Keratinocyte (primary cell): ENCODE data around the gene TTLL5. TPM values are rescaled to one million over a fixed set of nuclear protein-coding genes. Genes with fewer than 3 reads are reported as not detected.

Experiments
- DNase-seq: peaks from one replicate; pipeline ENCODE4 v3.0.0-alpha.2; 2011; ENCODE audit warnings: low read depth, missing footprints, low spot score
- FAIRE-seq: peaks from 2 replicates; lab custom pipeline; 2011; peaks lifted over from hg19 to GRCh38; lab: Jason Lieb, UNC
- H2AFZ ChIP-seq: 2 replicates; pipeline ENCODE4 v1.6.0; 2012; ENCODE audit warnings: low read length, control low read depth, inconsistent platforms; ENCODE audit not compliant: control insufficient read depth
- H3K27ac ChIP-seq: 2 replicates; pipeline ENCODE4 v1.5.1; 2011; ENCODE audit warnings: low read length; ENCODE audit not compliant: control insufficient read depth, insufficient read depth
- H3K27me3 ChIP-seq: 3 replicates; pipeline ENCODE4 v1.6.0; 2011; ENCODE audit warnings: low read length; ENCODE audit not compliant: control insufficient read depth, insufficient read depth; ENCODE audit errors: extremely low read depth
- H3K36me3 ChIP-seq, 2 experiments: 2 replicates in 1 of 2; 3 replicates in 1 of 2; pipeline ENCODE4 v1.5.1; 2011; ENCODE audit warnings: low read length in 2 of 2, mild to moderate bottlenecking in 1 of 2; ENCODE audit not compliant: control insufficient read depth in 2 of 2, insufficient read depth in 2 of 2; ENCODE audit errors: extremely low read depth in 1 of 2
- H3K4me1 ChIP-seq: 3 replicates; pipeline ENCODE4 v1.5.1; 2011; ENCODE audit warnings: low read length; ENCODE audit not compliant: control insufficient read depth, insufficient read depth; ENCODE audit errors: extremely low read depth
- H3K4me2 ChIP-seq: 3 replicates; pipeline ENCODE4 v1.6.0; 2011; ENCODE audit warnings: low read depth, low read length; ENCODE audit not compliant: control insufficient read depth, insufficient read depth; ENCODE audit errors: extremely low read depth
- H3K4me3 ChIP-seq, 3 experiments: fragments of 200-600 bp in 1 of 3; sonication (generic) in 1 of 3; 2 replicates in 2 of 3; 3 replicates in 1 of 3; pipeline ENCODE4 v1.5.1; 2011 to 2016; ENCODE audit warnings: low read length in 3 of 3, mild to moderate bottlenecking in 3 of 3, control low read depth in 2 of 3, inconsistent platforms in 1 of 3, low read depth in 1 of 3, mixed read lengths in 1 of 3, mixed run types in 1 of 3, moderate library complexity in 1 of 3; ENCODE audit not compliant: control insufficient read depth in 2 of 3, insufficient read depth in 2 of 3; ENCODE audit errors: extremely low read depth in 1 of 3
- H3K79me2 ChIP-seq: 2 replicates; pipeline ENCODE4 v1.6.0; 2012; ENCODE audit warnings: low read length; ENCODE audit not compliant: control insufficient read depth, insufficient read depth
- H3K9ac ChIP-seq: 3 replicates; pipeline ENCODE4 v1.6.0; 2011; ENCODE audit warnings: low read length; ENCODE audit not compliant: control insufficient read depth, insufficient read depth; ENCODE audit errors: extremely low read depth
- H3K9me1 ChIP-seq: 3 replicates; pipeline ENCODE4 v1.6.0; 2011; ENCODE audit warnings: low read length; ENCODE audit not compliant: control insufficient read depth, insufficient read depth; ENCODE audit errors: extremely low read depth
- H3K9me3 ChIP-seq: 2 replicates; pipeline ENCODE4 v1.5.1; 2012; ENCODE audit warnings: low read depth, low read length; ENCODE audit not compliant: control insufficient read depth
- H4K20me1 ChIP-seq: 3 replicates; pipeline ENCODE4 v1.6.0; 2011; ENCODE audit warnings: low read length; ENCODE audit not compliant: control insufficient read depth, insufficient read depth; ENCODE audit errors: extremely low read depth
- EZH2 ChIP-seq: IDR thresholded peaks from one replicate; pipeline ENCODE4 v1.6.1; 2012; ENCODE audit warnings: inconsistent platforms, mild to moderate bottlenecking, low read length, moderate library complexity
- dilution Hi-C: fragments of 300-500 bp; cut with MboI; formaldehyde crosslinking; loops from one replicate; pipeline ENCODE4 v1.7.0; 2020; ENCODE audit warnings: low sequenced_read_pairs; ENCODE audit not compliant: extremely low pct_ligation_motif_present
- polyA plus RNA-seq, 5 experiments: library from polyadenylated mRNA; depleted of rRNA in 3 of 5; stranded (reverse) in 3 of 5; stranded (forward) in 1 of 5; unstranded in 1 of 5; fragments of >200 nt; gene quantifications; 1 replicate in 1 of 5; 2 replicates in 3 of 5; 3 replicates in 1 of 5; pipeline versions ENCODE4 v1.2.1 to v1.2.3, GENCODE V29; 2011 to 2012; ENCODE audit warnings: missing spikeins in 2 of 5, low read depth in 1 of 5, low replicate concordance in 1 of 5
- TF ChIP-seq, protein P1 (sequence below), 3 experiments: IDR thresholded peaks in 1 of 3; conservative IDR thresholded peaks in 1 of 3; optimal IDR thresholded peaks in 1 of 3; 2 replicates in 2 of 3; 3 replicates in 1 of 3; pipeline versions ENCODE3 to v1.5.1; 2011; ENCODE audit warnings: low read length in 3 of 3, mild to moderate bottlenecking in 3 of 3, moderate library complexity in 2 of 3, control low read depth in 1 of 3, inconsistent platforms in 1 of 3; ENCODE audit not compliant: insufficient read depth in 2 of 3; ENCODE audit errors: extremely low read depth in 1 of 3

The TTLL5 gene
- polyA plus RNA-seq, 1 donor (not counting 4 experiments of a cell fraction or from before 2014, with no cell fraction given), result 20.7 TPM

DNA sequence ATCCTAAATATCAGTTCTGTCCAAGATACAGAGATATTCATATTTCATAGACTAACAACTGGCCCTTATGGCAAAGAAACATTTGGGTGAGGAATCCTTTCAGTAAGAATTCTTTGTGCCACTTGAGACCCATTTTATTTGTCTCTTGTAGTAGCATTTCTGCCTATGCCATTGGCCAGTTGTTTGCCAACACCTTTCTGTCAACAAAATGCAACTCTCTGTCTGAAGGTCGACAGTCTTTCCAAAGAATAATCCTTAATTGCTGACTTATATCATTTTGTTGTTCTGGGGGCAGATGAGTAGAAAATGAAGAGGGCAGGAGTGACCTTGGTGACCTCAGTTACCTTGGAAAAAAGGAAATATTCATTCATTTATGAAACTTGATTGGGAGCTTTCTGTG lies 335.4 kb downstream of the TTLL5 start:
- no peak overlapping the region for H3K4me2 ChIP-seq
- DNase-seq, result no peak
- H3K4me1 ChIP-seq, result no peaks in the 10 kb centered on the region
- H3K36me3 ChIP-seq, result peaks cover 14 to 20% of the 10 kb centered on the region in 2 experiments
- H3K27me3 ChIP-seq, result no peaks in the 10 kb centered on the region
- dilution Hi-C loops, result no loop called here
- no peak overlapping the region for H2AFZ ChIP-seq
- H4K20me1 ChIP-seq, result no peaks in the 10 kb centered on the region
- TF ChIP-seq, protein P1, sequence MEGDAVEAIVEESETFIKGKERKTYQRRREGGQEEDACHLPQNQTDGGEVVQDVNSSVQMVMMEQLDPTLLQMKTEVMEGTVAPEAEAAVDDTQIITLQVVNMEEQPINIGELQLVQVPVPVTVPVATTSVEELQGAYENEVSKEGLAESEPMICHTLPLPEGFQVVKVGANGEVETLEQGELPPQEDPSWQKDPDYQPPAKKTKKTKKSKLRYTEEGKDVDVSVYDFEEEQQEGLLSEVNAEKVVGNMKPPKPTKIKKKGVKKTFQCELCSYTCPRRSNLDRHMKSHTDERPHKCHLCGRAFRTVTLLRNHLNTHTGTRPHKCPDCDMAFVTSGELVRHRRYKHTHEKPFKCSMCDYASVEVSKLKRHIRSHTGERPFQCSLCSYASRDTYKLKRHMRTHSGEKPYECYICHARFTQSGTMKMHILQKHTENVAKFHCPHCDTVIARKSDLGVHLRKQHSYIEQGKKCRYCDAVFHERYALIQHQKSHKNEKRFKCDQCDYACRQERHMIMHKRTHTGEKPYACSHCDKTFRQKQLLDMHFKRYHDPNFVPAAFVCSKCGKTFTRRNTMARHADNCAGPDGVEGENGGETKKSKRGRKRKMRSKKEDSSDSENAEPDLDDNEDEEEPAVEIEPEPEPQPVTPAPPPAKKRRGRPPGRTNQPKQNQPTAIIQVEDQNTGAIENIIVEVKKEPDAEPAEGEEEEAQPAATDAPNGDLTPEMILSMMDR (optimal IDR thresholded peaks at IDR 0.05 in 1 of 3, IDR thresholded peaks at IDR 0.05 in 1 of 3, conservative IDR thresholded peaks at IDR 0.05 in 1 of 3; ENCODE audit: extremely low read depth in 1 of 3, insufficient read depth in 2 of 3, low read length in 3 of 3), result no peak
- TF ChIP-seq EZH2, result no peak
- no peaks in the 10 kb centered on the region for H3K79me2 ChIP-seq
- no peak overlapping the region for H3K27ac ChIP-seq
- H3K9me1 ChIP-seq, result no peaks in the 10 kb centered on the region
- no peak for FAIRE-seq
- no peak overlapping the region for H3K4me3 ChIP-seq
- H3K9me3 ChIP-seq, result no peaks in the 10 kb centered on the region
- H3K9ac ChIP-seq, result no peak overlapping the region

DNA sequence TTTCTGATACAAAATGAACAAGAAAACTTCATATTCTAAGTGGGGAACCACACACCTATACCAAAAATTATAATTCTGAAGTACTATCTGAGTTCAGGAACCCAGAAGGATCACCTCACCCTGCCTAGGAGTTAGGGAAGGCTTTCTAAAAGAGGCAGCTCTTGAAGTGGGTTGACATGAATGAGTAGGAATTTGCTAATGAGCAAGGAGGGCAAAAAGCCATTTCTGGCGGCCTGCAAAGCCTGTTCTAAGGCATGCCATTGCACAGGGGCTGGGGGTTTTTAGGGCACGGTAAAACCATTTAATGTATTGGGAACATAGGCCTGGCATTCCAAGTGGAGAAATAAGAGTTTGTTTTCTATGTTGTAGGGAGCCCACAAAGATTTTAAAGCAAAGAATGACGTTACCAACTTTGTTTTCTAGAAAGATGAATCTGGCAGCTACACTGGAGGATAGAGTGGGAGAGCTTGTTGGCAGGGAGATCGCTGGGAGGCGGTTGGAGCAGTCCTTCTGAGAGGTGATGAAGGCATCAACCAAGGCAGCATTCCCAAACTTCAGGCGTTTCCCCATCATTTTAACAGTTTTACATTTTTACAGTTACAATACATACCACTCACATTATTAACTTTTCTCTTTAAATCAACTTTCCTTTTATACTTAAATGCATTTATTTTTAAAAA lies 338.6 kb downstream of the TTLL5 start:
- Histone ChIP-seq H3K4me2 (no peak overlapping the region), H3K4me1 (no peaks in the 10 kb centered on the region), H3K9me1 (no peaks in the 10 kb centered on the region), H3K4me3 (no peak overlapping the region), H3K79me2 (no peaks in the 10 kb centered on the region), H4K20me1 (no peaks in the 10 kb centered on the region), H3K9ac (no peak overlapping the region), H3K27me3 (no peaks in the 10 kb centered on the region), H3K27ac (no peak overlapping the region), H2AFZ (no peak overlapping the region), H3K9me3 (no peaks in the 10 kb centered on the region), H3K36me3 (peaks cover 12 to 22% of the 10 kb centered on the region in 2 experiments)
- dilution Hi-C loops, result no loop called here
- no peak for TF ChIP-seq EZH2
- TF ChIP-seq, protein P1 (optimal IDR thresholded peaks at IDR 0.05 in 1 of 3, IDR thresholded peaks at IDR 0.05 in 1 of 3, conservative IDR thresholded peaks at IDR 0.05 in 1 of 3; ENCODE audit: extremely low read depth in 1 of 3, insufficient read depth in 2 of 3, low read length in 3 of 3), result no peak
- no peak for DNase-seq
- no peak for FAIRE-seq
